DMS53 treated with DMSO at 0.1 percent for 48 hours (cell line): ENCODE measurements around the gene HMG20A.
"Not testable (repeated sequence)": the region's sequence is repeated elsewhere in the genome, so short reads cannot be mapped to it uniquely, and the experiment has no call there.

Experiments used
- DNase-seq: peaks from one replicate; lab custom pipeline; 2025; ENCODE audit not compliant: unreplicated experiment; lab: John Stamatoyannopoulos, UW

The HMG20A gene

DNA sequence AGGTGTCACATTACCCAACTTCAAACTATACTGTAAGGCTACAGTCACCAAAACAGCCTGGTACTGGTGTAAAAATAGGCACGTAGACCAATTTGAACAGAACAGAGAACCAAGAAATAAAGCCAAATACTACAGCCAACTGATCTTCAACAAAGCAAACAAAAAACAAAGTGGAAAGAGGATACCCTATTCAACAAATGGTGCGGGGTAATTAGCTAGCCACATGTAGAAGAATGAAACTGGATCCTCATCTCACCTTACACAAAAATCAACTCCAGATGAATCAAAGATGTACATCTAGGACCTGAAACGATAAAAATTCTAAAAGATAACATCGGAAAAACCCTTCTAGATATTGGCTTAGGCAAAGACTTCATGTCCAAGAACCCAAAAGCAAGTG lies 13.8 kb upstream of the HMG20A start:
- DNase-seq: no peak

DNA sequence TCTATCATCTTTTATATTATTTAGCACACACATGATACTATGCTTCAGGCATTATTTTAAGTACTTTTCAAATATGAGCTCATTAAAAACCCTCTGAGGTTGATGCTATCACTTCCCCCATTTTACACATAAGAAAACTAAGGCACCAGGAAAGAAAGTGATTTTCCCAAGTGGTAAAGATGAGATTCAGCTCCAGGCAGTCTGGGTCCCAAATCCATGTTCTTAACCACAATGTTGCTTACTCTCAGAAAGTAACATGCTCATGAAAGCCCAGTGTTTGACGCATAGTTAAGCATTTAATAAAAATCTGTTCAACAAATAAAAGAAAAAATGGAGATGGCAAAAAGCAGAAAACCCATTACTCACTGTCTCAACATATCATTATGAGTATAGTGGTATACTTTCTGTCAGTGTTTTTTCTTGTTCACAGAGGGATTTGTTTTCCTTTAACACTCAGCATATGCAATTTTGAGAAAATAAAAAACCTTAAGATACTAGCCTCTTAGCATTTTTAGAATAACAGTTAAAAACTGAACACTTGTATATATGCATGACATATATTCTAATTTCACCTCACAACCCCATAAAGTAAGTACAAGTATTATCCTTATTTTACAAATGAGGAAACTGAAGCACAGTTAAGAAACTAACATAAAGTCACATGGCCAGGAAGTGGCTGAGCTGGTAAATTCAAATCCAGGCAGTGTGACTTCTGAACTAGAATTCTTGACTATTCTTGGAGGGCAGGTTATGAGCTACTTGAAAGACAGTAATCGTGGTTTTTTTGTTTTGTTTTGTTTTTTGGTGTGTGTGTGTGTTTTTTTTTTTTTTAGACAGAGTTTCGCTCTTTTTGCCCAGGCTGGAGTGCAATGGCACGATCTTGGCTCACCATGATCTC lies 11.2 kb upstream of the HMG20A start:
- DNase-seq: no peak

DNA sequence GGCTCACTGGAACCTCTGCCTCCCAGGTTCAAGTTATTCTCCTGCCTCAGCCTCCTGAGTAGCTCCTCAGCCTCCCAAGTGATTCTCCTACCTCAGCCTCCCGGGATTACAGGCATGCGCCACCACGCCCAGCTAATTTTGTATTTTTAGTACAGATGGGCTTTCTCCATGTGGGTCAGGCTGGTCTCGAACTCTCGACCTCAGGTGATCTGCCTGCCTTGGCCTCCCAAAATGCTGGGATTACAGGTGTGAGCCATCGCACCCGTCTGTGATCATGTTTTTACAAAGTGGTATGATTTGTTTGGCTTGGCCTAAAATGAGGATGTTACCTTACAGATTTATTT lies 10.6 kb upstream of the HMG20A start:
- not testable (repeated sequence) for DNase-seq

DNA sequence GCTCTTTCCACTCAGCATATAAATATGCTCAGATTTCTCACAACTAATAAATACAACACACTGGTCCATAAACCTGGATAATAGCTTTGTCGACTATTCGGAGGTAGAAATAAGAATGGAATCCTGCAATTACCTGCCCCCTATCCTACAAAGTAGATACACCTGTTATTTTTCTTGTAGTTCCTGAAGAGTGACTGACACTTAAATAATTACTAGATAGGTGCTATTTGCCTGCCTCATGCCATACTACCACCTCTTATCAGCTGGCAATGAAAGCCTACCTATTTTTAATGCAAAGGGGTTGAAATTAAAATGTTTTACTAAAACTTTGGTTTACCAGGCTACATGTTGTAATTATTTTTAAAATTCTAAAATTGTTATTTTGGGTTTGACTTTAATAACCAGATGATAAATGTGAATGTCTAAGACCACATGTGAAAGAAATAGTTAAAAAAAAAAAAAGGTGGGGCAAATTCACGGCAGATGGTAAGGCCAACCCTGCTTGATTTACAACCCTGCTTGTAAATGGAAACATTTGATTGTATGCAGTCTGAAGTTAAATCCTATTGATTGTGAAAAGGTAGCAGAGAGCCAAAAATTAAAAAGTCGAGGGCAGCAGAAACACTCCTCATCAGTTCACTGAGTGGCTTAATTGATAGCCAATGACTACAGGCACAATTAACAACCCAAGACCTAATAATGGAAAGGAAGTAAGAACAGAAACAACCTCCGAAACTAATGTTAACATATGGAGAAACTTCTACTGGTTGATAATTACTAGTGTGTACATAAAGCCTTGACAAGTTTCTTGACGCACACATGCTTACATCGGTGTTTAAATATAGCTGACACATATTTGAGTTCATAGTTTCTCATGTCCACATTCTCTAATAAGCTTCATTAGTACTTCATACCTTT lies 9.7 kb upstream of the HMG20A start:
- no peak for DNase-seq

DNA sequence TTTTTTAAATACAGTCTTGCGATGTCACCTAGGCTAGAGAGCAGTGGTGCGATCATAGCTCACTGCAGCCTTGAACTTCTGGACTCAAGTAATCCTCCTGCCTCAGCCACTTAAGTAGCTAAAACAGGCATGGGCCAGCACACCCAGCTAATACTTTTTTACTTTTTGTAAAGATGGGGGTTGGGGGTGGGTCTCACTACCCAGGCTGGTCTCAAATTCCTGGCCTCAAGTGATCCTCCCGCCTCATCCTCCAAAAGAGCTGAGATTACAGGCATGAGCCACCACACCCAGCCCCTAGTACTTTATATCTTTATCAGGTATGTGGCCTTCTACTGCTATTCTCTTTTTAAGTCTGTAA lies 9.1 kb upstream of the HMG20A start:
- DNase-seq: no peak

DNA sequence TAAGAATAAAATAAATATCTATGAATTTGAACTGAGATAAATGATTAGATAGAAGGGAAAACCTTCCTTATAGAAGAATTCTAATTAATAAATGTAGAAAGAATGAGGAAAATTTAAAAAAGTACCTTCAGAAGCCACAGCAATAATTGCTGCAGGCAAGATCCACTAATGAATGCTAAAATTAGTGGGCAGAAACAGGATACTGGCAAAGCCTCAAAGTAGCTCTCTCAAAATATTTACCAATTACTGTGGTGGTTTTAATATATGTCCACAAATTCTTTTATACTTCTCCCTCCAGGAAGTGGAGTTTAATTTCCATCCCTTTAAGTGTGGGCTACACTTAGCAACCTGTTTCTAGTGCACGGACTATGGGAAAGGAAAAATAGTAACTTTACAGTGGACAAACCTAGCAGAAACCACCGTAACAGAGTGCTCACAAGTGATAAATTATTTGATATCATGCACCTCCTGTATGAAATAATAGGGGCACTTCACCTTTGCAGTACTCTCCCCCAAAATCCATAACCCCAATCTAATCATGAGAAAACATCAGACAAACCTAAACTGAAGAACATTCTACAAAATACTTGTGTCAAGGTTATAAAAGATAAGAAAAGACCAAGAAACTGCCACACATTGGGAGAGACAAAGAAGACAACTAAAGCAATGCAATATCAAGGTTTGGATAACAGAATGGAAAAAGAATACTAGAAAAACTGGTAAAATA lies 7.6 kb upstream of the HMG20A start:
- DNase-seq: no peak

DNA sequence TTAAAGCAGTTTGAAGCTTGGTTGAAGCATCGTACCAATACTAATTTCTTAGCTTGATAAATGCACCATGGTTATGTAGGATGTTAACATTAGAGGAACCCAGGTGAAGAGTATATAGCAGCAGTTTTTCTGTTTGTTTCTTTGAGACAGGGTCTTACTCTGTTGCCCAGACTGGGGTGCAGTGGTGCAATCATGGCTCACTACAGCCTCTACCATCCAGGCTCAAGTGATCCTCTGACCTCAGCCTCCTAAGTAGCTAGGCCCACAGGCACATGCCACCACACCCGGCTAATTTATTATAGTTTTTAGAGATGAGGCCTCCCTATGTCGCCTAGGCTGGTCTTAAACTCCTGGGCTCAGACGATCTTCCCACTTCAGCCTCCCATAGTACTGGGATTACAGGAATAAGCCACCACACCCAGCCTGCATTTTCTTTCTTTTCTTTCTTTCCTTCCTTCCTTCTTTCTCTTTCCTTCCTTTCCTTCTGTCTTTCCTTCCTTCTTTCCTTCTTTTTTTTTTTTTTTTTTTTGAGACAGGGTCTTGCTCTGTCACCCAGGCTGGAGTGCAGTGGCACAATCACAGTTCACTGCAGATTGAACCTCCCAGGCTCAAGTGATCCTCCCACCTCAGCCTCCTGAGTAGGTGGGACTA lies 6.9 kb upstream of the HMG20A start:
- DNase-seq: no peak

DNA sequence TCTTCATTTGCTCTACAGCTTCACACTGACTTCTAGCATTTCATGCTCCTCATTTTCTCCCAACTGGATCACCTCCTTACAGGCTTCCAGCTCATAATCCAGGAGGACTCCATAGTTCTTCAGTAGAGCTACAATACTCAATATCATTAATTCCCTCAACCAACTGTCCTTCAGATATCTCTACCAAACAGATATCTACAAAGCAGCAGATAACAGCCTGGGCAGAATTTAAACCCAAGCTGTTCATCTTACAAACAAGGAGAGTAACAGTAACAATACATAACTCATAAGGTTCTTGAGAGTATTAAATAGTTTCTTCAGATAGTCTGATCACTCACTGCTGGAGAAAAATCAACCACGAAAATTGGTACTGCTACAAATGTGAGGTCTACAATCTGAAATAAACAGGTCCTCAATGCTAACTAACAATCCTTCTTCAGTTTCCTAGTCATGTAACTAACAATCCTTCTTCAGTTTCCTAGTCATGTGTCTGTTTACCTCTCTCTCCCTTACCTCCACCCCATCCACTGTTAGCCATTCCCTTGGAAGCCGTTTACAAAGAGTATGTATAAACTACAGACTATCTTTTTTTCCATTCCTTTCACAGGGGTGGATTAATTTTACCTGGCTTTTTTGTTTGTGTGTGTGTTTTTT lies 5.8 kb upstream of the HMG20A start:
- DNase-seq: no peak

DNA sequence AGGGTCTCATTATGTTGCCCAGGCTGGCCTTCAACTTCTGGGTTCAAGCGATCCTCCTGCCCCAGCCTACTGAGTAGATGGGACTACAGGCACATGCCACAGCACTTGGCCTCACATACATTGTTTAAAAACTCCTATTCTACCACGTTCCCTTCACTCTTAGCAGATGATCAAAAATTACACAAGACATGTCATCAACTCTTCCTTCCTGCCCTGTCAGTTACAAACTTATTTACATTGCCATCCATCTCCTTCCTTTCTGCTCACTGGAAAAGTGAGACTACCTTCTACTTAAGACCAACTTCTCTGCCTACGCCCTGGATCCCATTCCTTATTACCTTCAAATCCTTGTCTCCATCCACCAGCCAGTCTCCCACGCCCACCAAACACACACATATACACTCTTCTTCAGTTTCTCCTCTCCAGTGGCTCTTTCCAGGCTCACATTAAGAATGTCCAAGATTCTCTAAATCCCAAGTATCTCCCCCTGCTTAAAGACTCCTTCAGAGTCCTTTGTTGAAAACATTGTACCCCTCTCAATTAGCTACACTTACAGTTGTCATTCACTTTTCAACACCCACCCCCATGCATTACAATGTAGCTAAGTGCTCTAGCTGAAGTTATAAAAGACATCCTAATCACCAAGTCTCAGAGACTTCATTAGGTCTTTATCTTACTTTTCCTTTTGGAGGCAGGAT lies 5.1 kb upstream of the HMG20A start:
- no peak for DNase-seq

DNA sequence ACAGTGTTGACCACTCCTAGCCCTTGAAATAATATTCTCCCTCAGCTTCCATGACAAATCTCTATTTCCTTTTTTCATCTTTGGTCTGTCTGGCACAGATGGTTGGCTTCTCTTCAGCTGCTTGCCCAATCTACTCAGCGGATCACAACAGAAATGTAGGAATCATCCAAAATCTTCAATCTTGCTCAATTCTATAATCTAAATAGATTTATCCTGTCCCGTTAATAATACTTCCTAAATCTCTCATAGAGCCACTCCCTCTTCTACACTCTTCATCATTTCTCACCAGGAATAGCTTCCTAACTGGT lies 4.6 kb upstream of the HMG20A start:
- DNase-seq: no peak

DNA sequence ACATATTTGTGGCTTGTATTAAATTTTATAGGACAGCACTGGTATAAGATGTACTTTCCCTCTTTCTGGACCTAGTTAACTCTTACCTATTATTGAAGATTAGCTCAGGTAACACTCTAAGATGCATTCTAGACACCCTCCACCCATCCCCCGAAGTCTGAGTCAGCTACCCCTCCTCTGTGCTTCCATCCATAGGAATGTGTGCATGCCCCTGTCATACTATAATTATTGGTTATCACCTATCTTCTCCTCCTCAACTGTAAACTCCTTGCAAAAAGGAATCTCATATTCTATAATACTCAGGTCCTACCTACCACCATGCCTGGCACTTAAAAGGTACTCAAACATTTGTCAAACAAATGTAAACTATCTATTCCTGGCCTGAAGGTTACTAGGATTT lies 3.7 kb upstream of the HMG20A start:
- no peak for DNase-seq

DNA sequence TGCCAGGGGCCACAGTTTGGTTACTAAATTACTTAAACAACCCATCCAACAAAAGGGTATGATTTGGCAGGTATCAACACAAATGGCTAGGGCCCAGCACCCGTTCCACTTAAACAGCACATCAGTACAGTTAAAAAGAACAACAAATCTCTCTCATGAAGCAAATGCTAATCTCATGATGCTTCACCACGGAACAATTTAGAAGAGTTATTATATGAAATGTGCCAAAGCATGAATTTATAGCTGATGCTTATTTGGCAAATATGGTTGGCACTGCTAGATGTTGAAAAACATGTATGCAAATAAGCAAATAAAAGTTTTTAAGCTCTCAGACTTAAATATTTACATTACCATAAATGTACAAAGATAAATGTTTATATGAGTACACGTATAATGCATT lies 3.1 kb upstream of the HMG20A start:
- DNase-seq: no peak

DNA sequence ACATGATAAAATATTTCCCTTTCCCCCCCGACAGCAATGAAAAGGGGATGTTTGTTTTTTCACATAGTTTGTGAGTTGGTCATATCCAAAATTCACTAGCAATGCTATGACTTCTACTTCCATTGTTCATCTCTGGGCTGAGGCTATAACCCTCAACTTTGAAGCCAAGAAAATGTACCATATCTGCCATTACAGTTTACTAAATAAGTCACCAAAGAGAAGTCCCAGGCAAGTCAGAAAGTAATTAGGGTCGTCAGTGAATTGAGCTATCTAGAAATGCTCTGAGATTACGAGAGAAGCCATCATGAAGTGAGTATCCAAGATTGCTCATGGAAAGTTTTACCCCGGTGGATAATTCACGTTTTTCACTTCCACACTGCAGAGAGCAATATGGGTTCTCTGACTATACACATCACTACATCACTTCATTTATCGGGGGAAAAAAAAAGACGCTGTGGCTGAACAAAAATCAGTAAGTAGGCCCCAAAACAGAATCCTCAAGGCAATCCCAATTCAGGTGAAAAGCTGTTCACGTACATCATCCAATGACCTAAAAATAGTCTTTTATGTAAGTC lies 2.2 kb upstream of the HMG20A start:
- DNase-seq: no peak

DNA sequence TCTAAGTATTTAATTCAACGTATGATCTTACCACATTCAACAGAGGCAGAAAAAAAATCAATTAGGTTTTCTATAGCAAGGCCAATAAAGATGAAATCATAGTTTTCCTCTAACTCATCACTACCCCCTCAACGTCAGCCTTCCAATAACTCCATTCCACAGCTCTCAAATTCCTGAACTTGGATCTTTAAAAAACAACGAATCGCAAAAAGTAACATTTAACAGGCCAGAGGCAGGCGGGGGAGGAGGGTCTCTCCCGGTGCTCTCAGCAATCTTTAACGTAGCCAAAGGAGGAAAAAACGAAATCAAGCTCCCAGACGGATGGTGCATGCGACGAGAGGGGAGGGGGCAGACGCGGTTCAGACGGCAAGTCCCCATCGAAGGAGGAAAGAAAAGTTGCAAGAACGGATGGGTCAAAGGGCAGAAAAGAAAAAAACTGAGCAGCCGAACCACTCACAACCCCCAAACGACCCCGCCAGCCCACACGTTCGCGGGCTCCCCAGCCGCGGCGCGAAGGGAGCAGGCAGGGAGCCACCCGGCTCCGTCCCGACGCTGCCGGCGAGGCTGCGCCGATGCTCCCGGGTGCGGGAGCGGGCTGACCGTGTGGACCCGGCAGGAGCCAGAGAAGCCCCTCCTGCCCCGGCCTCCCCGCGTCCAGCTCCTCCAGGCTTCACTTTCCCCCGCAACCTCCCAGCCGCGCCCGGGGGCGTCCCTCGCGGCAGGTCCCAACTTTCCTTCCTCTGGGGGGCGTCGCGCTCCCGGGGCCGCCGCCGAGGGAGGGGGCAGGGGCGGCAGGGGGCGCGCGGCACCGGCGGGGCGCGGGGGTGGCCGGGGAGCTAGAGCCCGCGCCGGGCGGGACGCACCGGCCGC lies 1.5 kb upstream of the HMG20A start:
- no peak for DNase-seq

DNA sequence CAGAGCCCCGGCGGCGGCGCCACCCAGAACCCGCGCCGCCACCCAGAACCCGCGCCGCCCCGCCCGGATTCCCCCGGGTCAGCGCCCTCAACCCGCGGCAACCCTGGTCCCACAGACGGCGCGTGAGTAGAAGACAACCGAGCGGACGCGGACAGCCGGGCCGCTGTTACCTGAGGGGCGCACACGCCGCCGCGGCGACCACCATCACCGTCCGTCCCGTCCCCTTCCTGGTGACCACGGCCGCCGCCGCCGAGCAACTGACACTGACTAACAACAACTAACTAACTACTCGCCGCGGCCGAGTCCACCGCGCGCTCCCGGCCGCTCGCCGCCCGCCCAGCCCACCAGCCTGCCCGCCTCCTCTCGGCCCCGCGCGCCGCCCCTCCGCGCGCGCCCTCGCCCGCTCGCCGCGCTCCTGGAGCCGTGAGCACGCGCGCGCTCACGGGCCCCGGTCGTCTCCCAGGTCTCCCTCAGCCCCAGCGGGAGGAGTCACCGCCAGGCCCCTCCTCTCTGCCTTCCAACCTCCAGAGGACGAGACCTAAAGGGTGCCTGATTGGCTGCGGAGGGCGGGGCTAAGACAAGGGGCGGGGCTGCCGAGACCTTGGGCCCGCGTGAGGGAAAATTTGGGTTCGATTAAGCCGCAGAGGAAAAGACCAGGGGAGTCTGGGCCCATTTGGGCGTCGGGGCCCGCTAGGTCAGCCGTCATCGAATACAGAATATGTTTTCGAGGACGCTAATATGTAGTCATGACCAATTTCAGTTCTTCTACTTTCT lies 665 bp upstream of the HMG20A start, which contains the start of gene PEAK1:
Gene PEAK1, minus strand, starts transcription at position 269 of the 774 bp plus-strand sequence. CDS start 238,178 bp downstream, outside the sequence.
- peak; percentile 83 for DNase-seq

DNA sequence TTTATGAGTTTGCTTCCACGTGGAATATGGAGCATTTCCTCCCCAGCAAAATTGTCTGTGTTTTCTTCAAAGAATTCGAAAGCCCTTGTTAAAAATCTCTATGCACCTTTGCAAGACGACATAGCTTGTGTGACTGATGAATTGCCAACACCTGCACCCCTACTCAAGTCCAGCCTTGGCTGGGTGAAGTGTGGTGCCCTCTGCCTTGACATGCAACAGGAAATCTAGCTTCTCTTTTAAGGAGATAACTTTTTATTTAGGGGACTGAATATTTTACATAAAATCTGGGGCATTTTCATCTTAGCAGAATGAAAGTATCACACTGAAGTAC lies 647 bp downstream of the HMG20A start:
- DNase-seq: no peak

DNA sequence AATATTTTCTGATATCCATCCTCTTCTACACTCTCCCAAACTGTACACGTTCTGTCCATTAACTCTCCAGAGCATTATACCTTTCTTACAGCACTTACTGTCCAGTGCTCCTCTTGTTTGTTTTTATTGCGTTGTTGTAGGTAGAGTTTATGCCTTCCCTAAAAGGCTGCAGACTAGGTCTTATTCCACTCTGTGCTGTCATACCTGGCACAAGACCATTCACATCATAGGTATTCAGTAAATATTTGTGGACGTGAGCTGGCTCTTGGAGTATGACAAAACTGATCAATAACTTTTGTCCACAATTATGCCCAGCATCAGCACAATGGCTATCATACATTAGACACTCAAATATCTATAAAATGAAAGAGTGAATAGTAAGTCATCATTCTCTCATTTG lies 4.4 kb downstream of the HMG20A start:
- no peak for DNase-seq

DNA sequence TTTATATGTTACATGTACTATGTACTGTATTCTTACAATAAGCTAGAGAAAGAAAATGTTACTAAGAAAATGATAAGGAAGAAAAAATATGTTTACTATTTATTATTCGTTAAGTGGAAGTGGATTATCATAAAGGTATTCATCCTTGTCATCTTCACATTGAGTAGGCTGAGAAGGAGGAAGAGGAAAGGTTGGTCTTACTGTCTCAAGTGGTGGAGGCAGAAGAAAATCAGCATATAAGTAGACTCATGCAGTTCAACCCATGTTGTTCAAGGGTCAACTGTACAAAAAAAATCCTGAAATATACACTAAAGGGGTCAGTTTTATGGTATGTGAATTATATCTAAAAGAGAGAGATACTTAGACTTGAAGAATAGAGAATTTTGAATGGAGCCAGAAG lies 5.7 kb downstream of the HMG20A start:
- no peak for DNase-seq
